Gastrocnemius medialis (tissue), 4 donors: ENCODE measurements around the gene ADORA1. TPM values are rescaled to one million over a fixed set of nuclear protein-coding genes. Genes with fewer than 3 reads are reported as not detected.

Source experiments
- ATAC-seq, 2 donors: fragments of 150-250 bp; one replicate each; pipeline ENCODE4 v1.9.1; 2016
- DNase-seq, 2 donors: peaks; one replicate each; pipeline ENCODE4 v3.0.0-alpha.2; 2019
- H3K27ac ChIP-seq, 4 donors: fragments of 200-600 bp; sonication (generic); 1 replicate in 1 of 4; 2 replicates in 3 of 4; pipeline ENCODE4 v1.5.1; 2016 to 2018; ENCODE audit warnings: mild to moderate bottlenecking in 2 of 4, moderate library complexity in 1 of 4
- H3K27me3 ChIP-seq, 3 donors: fragments of 200-600 bp; sonication (generic) in 2 of 3; 1 replicate in 1 of 3; 2 replicates in 2 of 3; pipeline versions ENCODE4 v1.5.1 to v1.6.0; 2016 to 2019; ENCODE audit warnings: mild to moderate bottlenecking in 1 of 3, moderate library complexity in 1 of 3
- H3K36me3 ChIP-seq, 2 donors: fragments of 200-600 bp; sonication (generic) in 1 of 2; one replicate each; pipeline ENCODE4 v1.5.1; 2017 to 2018
- H3K4me1 ChIP-seq, 2 donors: fragments of 200-600 bp; sonication (generic) in 1 of 2; one replicate each; pipeline ENCODE4 v1.5.1; 2016 to 2017; ENCODE audit warnings: mild to moderate bottlenecking in 2 of 2
- H3K4me3 ChIP-seq, 4 donors: fragments of 200-600 bp; sonication (generic) in 3 of 4; 1 replicate in 1 of 4; 2 replicates in 3 of 4; pipeline ENCODE4 v1.5.1; 2016 to 2019; ENCODE audit warnings: mild to moderate bottlenecking in 2 of 4
- H3K9me3 ChIP-seq, 3 donors: fragments of 200-600 bp; sonication (generic) in 2 of 3; 1 replicate in 1 of 3; 2 replicates in 2 of 3; pipeline ENCODE4 v1.5.1; 2016 to 2019
- CTCF ChIP-seq, 5 experiments: fragments of 450-650 bp in 3 of 5; fragments of 200-600 bp in 2 of 5; sonication (generic) in 2 of 5; IDR thresholded peaks in 4 of 5; conservative IDR thresholded peaks in 1 of 5; 1 replicate in 4 of 5; 2 replicates in 1 of 5; pipeline ENCODE4 v1.5.1; 2016 to 2019; ENCODE audit warnings: antibody characterized with exemption in 5 of 5, mild to moderate bottlenecking in 3 of 5, moderate library complexity in 3 of 5
- POLR2A ChIP-seq, 2 donors: fragments of 450-650 bp; IDR thresholded peaks; one replicate each; pipeline ENCODE4 v1.6.1; 2017; ENCODE audit warnings: antibody characterized with exemption in 2 of 2, mild to moderate bottlenecking in 2 of 2, moderate library complexity in 2 of 2
- in situ Hi-C, 4 donors: fragments of 200-750 bp; cut with MboI; loops; one replicate each; pipeline versions ENCODE4 v1.15.0 to v1.8.0; 2017; ENCODE audit warnings: low sequenced_read_pairs in 4 of 4
- intact Hi-C: fragments of 100-400 bp; cut with DNase I; formaldehyde crosslinking; loops from one replicate; pipeline ENCODE4 v1.15.1; 2023; ENCODE audit warnings: low total_unique reads
- total RNA-seq, 4 donors: library from RNA; depleted of rRNA; stranded (reverse); fragments of >200 nt; gene quantifications; one replicate each; pipeline versions ENCODE4 v1.1.0 to v1.2.3, GENCODE V29; 2016

The ADORA1 gene
- 1 to 10 TPM in 2 of 4 donors, under 1 TPM in 2; 0.25 to 5.6 (median 1.7) TPM for total RNA-seq

- no peaks in the 10 kb centered on the region for H3K36me3 ChIP-seq
- H3K4me1 ChIP-seq, result peaks cover 28 to 41% of the 10 kb centered on the region in 2 donors
- intact Hi-C loops (loop anchor here (1.0 to 2.0 kb wide), 2 partner anchors 44 to 89 kb away; no protein-coding TSS in a partner anchor), in situ Hi-C loops (no loop called here)
- H3K4me3 ChIP-seq, result peak within 1 kb of the TSS; percentile 50 to 78 (median 60)
- peak; percentile 90 to 92 for ATAC-seq
- TF ChIP-seq POLR2A (IDR thresholded peaks at IDR 0.05), result no peak
- TF ChIP-seq CTCF (IDR thresholded peaks at IDR 0.05 in 4 of 5, conservative IDR thresholded peaks at IDR 0.05 in 1 of 5), result peak in 2 of 5 experiments; percentile 8 to 11
- no peaks in the 10 kb centered on the region for H3K27me3 ChIP-seq
- peak within 1 kb of the TSS; percentile 58 to 65 (median 62) for H3K27ac ChIP-seq
- peak; percentile 47 to 69 for DNase-seq
- H3K9me3 ChIP-seq, result no peaks in the 10 kb centered on the region
These were observed at the start of gene ADORA1 for GRCh38 chr1:203127666-203128430. Gene ADORA1 (plus strand): TSS chr1:203127726. CDS start chr1:203128842, 1,116 bp downstream.

GRCh38 chr1:203077956-203078355 is 49.6 kb upstream of the ADORA1 start:
- TF ChIP-seq CTCF (IDR thresholded peaks at IDR 0.05 in 4 of 5, conservative IDR thresholded peaks at IDR 0.05 in 1 of 5) (no peak), POLR2A (IDR thresholded peaks at IDR 0.05) (no peak)
- DNase-seq (no peak), ATAC-seq (no peak)
- in situ Hi-C loops (no loop called here), intact Hi-C loops (no loop called here)
- H3K27ac ChIP-seq, result peak overlapping the region in 1 of 4 donors; percentile 76
- no peaks in the 10 kb centered on the region for H3K36me3 ChIP-seq
- H3K4me1 ChIP-seq, result peaks cover 16 to 18% of the 10 kb centered on the region in 2 donors
- H3K9me3 ChIP-seq, result no peaks in the 10 kb centered on the region
- no peak overlapping the region for H3K4me3 ChIP-seq
- H3K27me3 ChIP-seq, result no peaks in the 10 kb centered on the region

GRCh38 chr1:203078478-203078877 is 49.0 kb upstream of the ADORA1 start:
- Histone ChIP-seq H3K9me3 (no peaks in the 10 kb centered on the region), H3K36me3 (no peaks in the 10 kb centered on the region), H3K4me1 (peaks cover 21 to 22% of the 10 kb centered on the region in 2 donors), H3K27ac (peak overlapping the region in 1 of 4 donors; percentile 76), H3K4me3 (no peak overlapping the region), H3K27me3 (no peaks in the 10 kb centered on the region)
- in situ Hi-C loops (no loop called here), intact Hi-C loops (no loop called here)
- TF ChIP-seq CTCF (IDR thresholded peaks at IDR 0.05 in 4 of 5, conservative IDR thresholded peaks at IDR 0.05 in 1 of 5) (no peak), POLR2A (IDR thresholded peaks at IDR 0.05) (no peak)
- ATAC-seq, result no peak
- DNase-seq, result no peak

GRCh38 chr1:203080456-203080855 is 47.1 kb upstream of the ADORA1 start:
- in situ Hi-C loops, result no loop called here
- Histone ChIP-seq H3K27ac (peak overlapping the region in 2 of 4 donors; percentile 98 to 99), H3K4me3 (no peak overlapping the region), H3K4me1 (peaks cover 29 to 39% of the 10 kb centered on the region in 2 donors), H3K27me3 (no peaks in the 10 kb centered on the region), H3K36me3 (no peaks in the 10 kb centered on the region), H3K9me3 (no peaks in the 10 kb centered on the region)
- no peak for ATAC-seq
- DNase-seq, result no peak
- TF ChIP-seq POLR2A (IDR thresholded peaks at IDR 0.05), result no peak
- no peak for TF ChIP-seq CTCF (IDR thresholded peaks at IDR 0.05 in 4 of 5, conservative IDR thresholded peaks at IDR 0.05 in 1 of 5)
- intact Hi-C loops, result no loop called here
